Mesenchymal stem cell (in vitro differentiated cells and primary cell): Measurements from ENCODE around the gene FAM43B. TPM values are rescaled to one million over a fixed set of nuclear protein-coding genes. Genes with fewer than 3 reads are reported as not detected.

ENCODE experiments used
- DNase-seq: peaks from one replicate; pipeline ENCODE4 v3.0.0-alpha.2; 2013
- H2AFZ ChIP-seq: one replicate; pipeline ENCODE4 v1.6.1; 2013; ENCODE audit warnings: low read depth, mild to moderate bottlenecking, control low read depth, inconsistent platforms, low read length, moderate library complexity
- H2AK5ac ChIP-seq: 2 replicates; pipeline ENCODE4 v1.6.1; 2013; ENCODE audit warnings: low read length, moderate library complexity, mild to moderate bottlenecking, inconsistent platforms; ENCODE audit not compliant: severe bottlenecking
- H2BK120ac ChIP-seq: one replicate; pipeline ENCODE4 v1.6.1; 2013; ENCODE audit warnings: low read depth, mild to moderate bottlenecking, inconsistent platforms, low read length, moderate library complexity
- H2BK12ac ChIP-seq, 2 experiments: one replicate each; pipeline ENCODE4 v1.6.1; 2013; ENCODE audit warnings: inconsistent platforms in 2 of 2, low read length in 2 of 2, mild to moderate bottlenecking in 2 of 2, moderate library complexity in 2 of 2, control low read depth in 1 of 2
- H2BK15ac ChIP-seq: one replicate; pipeline ENCODE4 v1.6.1; 2013; ENCODE audit warnings: mild to moderate bottlenecking, low read depth, inconsistent platforms; ENCODE audit not compliant: poor library complexity, severe bottlenecking
- H2BK5ac ChIP-seq: 2 replicates; pipeline ENCODE4 v1.6.1; 2013; ENCODE audit warnings: low read depth, mild to moderate bottlenecking, low read length, control low read depth, inconsistent platforms; ENCODE audit not compliant: poor library complexity, severe bottlenecking
- H3K14ac ChIP-seq, 2 experiments: one replicate each; pipeline ENCODE4 v1.6.1; 2013; ENCODE audit warnings: inconsistent platforms in 2 of 2, low read length in 2 of 2, control low read depth in 1 of 2, mild to moderate bottlenecking in 1 of 2, moderate library complexity in 1 of 2
- H3K18ac ChIP-seq, 2 experiments: one replicate each; pipeline ENCODE4 v1.6.1; 2013; ENCODE audit warnings: inconsistent platforms in 2 of 2, low read length in 2 of 2, control low read depth in 1 of 2, low read depth in 1 of 2, mild to moderate bottlenecking in 1 of 2
- H3K23ac ChIP-seq, 2 experiments: one replicate each; pipeline ENCODE4 v1.6.1; 2013; ENCODE audit warnings: inconsistent platforms in 2 of 2, low read length in 2 of 2, mild to moderate bottlenecking in 2 of 2, moderate library complexity in 2 of 2, control low read depth in 1 of 2
- H3K27ac ChIP-seq: 2 replicates; pipeline ENCODE4 v1.5.1; 2013; ENCODE audit warnings: mild to moderate bottlenecking, moderate library complexity, low read length, control low read depth, inconsistent platforms; ENCODE audit not compliant: poor library complexity, severe bottlenecking
- H3K27me3 ChIP-seq, 2 experiments: 2 replicates each; pipeline versions ENCODE4 v1.6.1 to v1.7.0; 2013; ENCODE audit warnings: low read length in 2 of 2, mild to moderate bottlenecking in 2 of 2, moderate library complexity in 2 of 2, control low read depth in 1 of 2, inconsistent platforms in 1 of 2; ENCODE audit not compliant: control insufficient read depth in 1 of 2, insufficient read depth in 1 of 2
- H3K36me3 ChIP-seq, 2 experiments: 2 replicates each; pipeline versions ENCODE4 v1.6.1 to v1.7.0; 2013; ENCODE audit warnings: low read length in 2 of 2, control low read depth in 1 of 2, inconsistent platforms in 1 of 2, low read depth in 1 of 2, mild to moderate bottlenecking in 1 of 2; ENCODE audit not compliant: insufficient read depth in 2 of 2, control insufficient read depth in 1 of 2
- H3K4ac ChIP-seq, 2 experiments: one replicate each; pipeline ENCODE4 v1.6.1; 2013; ENCODE audit warnings: inconsistent platforms in 2 of 2, low read length in 2 of 2, mild to moderate bottlenecking in 2 of 2, moderate library complexity in 2 of 2, control low read depth in 1 of 2, low read depth in 1 of 2
- H3K4me1 ChIP-seq: 2 replicates; pipeline ENCODE4 v1.6.1; 2013; ENCODE audit warnings: low read depth, low read length, control low read depth; ENCODE audit not compliant: control insufficient read depth, insufficient read depth
- H3K4me2 ChIP-seq: 2 replicates; pipeline ENCODE4 v1.6.1; 2013; ENCODE audit warnings: low read length, mild to moderate bottlenecking, inconsistent platforms; ENCODE audit not compliant: poor library complexity, severe bottlenecking
- H3K4me3 ChIP-seq, 2 experiments: 2 replicates each; pipeline versions ENCODE4 v1.5.1 to v1.7.0; 2013; ENCODE audit warnings: low read length in 2 of 2, mild to moderate bottlenecking in 2 of 2, control low read depth in 1 of 2, low read depth in 1 of 2; ENCODE audit not compliant: insufficient read depth in 1 of 2
- H3K79me1 ChIP-seq: replicated peaks from 2 replicates; pipeline ENCODE4 v1.6.1; 2013; ENCODE audit warnings: mild to moderate bottlenecking, control low read depth, low read length, inconsistent platforms; ENCODE audit not compliant: poor library complexity, severe bottlenecking
- H3K9ac ChIP-seq: 2 replicates; pipeline ENCODE4 v1.7.0; 2013; ENCODE audit warnings: mild to moderate bottlenecking, low read length, moderate library complexity
- H3K9me3 ChIP-seq: 2 replicates; pipeline ENCODE4 v1.7.0; 2013; ENCODE audit warnings: mild to moderate bottlenecking, low read length; ENCODE audit not compliant: control insufficient read depth
- H4K8ac ChIP-seq: one replicate; pipeline ENCODE4 v1.6.1; 2013; ENCODE audit warnings: inconsistent platforms, mild to moderate bottlenecking, low read length, moderate library complexity
- H4K91ac ChIP-seq: one replicate; pipeline ENCODE4 v1.6.1; 2013; ENCODE audit warnings: mild to moderate bottlenecking, low read length, inconsistent platforms
- WGBS: methylation state at CpG from one replicate; pipeline ENCODE4 v1.1.7; 2013; ENCODE audit warnings: mixed read lengths; 5-methylcytosine and 5-hydroxymethylcytosine counted together
- polyA plus RNA-seq, 2 experiments: library from polyadenylated mRNA; stranded (reverse); fragments of 200-250 nt; gene quantifications; one replicate each; pipeline ENCODE4 v1.2.3, GENCODE V29; 2013

The FAM43B gene, protein sequence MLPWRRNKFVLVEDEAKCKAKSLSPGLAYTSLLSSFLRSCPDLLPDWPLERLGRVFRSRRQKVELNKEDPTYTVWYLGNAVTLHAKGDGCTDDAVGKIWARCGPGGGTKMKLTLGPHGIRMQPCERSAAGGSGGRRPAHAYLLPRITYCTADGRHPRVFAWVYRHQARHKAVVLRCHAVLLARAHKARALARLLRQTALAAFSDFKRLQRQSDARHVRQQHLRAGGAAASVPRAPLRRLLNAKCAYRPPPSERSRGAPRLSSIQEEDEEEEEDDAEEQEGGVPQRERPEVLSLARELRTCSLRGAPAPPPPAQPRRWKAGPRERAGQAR
- polyA plus RNA-seq (2013, experiment 1 of 2): 0.12 TPM
- 0.08 TPM for polyA plus RNA-seq (2013, experiment 2 of 2)

DNA sequence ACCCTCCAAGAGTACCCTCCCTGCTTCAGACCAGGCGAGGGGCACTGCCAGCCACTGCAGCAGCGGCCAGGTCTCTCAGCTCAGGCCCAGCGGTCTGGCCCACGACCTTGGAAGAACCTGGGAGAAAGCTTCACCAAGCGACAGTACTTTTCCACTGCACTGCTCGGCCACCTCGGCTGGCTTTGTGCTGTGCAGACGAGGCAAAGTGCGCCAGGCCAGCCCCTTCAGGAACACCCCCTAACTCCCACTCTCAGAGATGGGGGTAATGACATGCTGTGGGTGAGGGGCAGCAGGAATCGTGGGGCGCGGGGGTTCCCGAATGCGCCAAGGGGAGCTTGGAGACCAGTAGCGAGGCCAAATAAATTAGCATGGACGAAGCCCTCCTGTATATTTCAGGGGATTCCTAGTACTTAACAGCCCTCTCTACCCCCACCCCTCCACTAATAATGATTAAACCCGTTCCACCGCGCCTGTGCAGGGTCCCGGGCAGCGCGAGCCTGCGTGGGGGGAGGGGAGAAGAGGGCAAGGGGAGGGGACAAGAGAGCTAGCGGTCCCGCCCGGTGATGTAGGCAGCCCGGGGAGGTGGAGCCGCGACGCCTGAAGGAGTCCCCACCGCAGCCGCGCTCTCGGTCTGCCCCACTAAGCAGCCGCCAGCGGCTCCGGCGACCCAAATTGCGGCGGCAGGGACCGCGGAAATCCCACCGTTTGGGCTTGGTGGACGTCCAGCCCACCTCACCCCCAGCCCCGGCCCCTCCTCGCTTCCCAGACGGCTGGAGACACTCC lies at the start of gene FAM43B:
Gene FAM43B, plus strand, starts transcription at position 629 of the 783 bp plus-strand sequence. CDS start 401 bp downstream, outside the sequence.
- H2BK15ac ChIP-seq: peak within 1 kb of the TSS; percentile 90
- H3K36me3 ChIP-seq: no peaks in the 10 kb centered on the region
- H3K18ac ChIP-seq: peak within 1 kb of the TSS; percentile 15 to 48
- H4K91ac ChIP-seq: peak within 1 kb of the TSS; percentile 56
- H4K8ac ChIP-seq: peak within 1 kb of the TSS; percentile 55
- WGBS: 2% methylated on average over 23 of the region's 47 CpGs
- peak within 1 kb of the TSS in 1 of 2 experiments; percentile 18 for H2BK12ac ChIP-seq
- no peaks in the 10 kb centered on the region for H3K79me1 ChIP-seq
- no peak within 1 kb of the TSS for H3K4ac ChIP-seq
- peak within 1 kb of the TSS; percentile 45 to 67 for H3K4me3 ChIP-seq
- peaks cover 24% of the 10 kb centered on the region for H3K4me1 ChIP-seq
- peaks cover 60 to 63% of the 10 kb centered on the region in 2 experiments for H3K27me3 ChIP-seq
- no peak within 1 kb of the TSS for H3K14ac ChIP-seq
- H3K4me2 ChIP-seq: peak within 1 kb of the TSS; percentile 66
- H3K9me3 ChIP-seq: no peaks in the 10 kb centered on the region
- peak; percentile 63 for DNase-seq
- peak within 1 kb of the TSS; percentile 24 for H2BK5ac ChIP-seq
- no peak within 1 kb of the TSS for H2AK5ac ChIP-seq
- H2BK120ac ChIP-seq: no peak within 1 kb of the TSS
- no peak within 1 kb of the TSS for H2AFZ ChIP-seq
- H3K27ac ChIP-seq: no peak within 1 kb of the TSS
- H3K23ac ChIP-seq: peak within 1 kb of the TSS in 1 of 2 experiments; percentile 54
- H3K9ac ChIP-seq: peak within 1 kb of the TSS; percentile 80

DNA sequence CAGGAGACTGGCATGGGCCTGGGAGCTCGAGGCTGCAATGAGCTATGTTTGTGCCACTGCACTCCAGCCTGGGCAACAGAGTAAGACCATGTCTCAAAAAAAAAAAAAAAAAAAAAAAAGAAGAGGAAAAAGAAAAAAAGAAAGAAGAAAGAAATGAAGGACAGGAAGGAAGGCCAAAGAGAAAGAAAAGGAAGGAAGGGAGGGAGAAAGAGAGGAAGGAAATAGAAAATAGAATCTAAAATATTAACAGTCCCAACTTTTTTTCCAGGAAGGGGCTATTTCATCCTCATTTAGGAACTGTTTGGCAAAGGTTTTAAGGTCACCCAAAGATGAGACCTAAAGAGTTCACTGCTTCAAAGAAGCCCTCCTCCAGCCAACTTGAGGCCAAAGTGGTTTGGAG lies 46.9 kb upstream of the FAM43B start:
- Histone ChIP-seq H4K91ac (no peak overlapping the region), H3K9ac (peak overlapping the region; percentile 49), H2AK5ac (no peak overlapping the region), H3K4me1 (peaks cover 3% of the 10 kb centered on the region), H3K14ac (no peak overlapping the region), H2AFZ (no peak overlapping the region), H3K79me1 (peaks cover 19% of the 10 kb centered on the region), H3K4me3 (no peak overlapping the region), H3K23ac (no peak overlapping the region), H3K27me3 (no peaks in the 10 kb centered on the region), H3K9me3 (no peaks in the 10 kb centered on the region), H2BK12ac (no peak overlapping the region), H3K4me2 (no peak overlapping the region), H3K18ac (no peak overlapping the region), H2BK120ac (no peak overlapping the region), H3K27ac (no peak overlapping the region), H2BK15ac (no peak overlapping the region), H3K4ac (no peak overlapping the region), H3K36me3 (peaks cover 18 to 48% of the 10 kb centered on the region in 2 experiments), H2BK5ac (no peak overlapping the region), H4K8ac (no peak overlapping the region)
- 97% methylated on average over 1 of the region's 1 CpG for WGBS
- DNase-seq: no peak

DNA sequence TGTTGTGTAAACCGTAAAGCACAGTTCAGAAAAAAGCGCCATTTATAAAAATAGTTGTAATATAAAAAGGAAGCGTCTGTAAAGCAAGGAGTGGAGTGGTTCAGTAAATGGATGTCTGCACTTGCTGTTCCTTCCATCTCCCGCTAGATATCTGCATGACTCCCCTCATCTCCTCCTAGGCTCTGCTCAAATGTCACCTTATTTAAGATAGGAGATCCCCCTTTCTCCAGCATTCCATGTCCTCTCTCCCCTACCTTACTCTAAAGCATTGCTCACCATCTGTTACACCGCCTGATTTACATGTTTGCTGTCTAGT lies 45.2 kb upstream of the FAM43B start:
- no peak overlapping the region for H2BK12ac ChIP-seq
- H3K9ac ChIP-seq: peak overlapping the region; percentile 94
- 79% methylated on average over 5 of the region's 5 CpGs for WGBS
- no peak overlapping the region for H2BK15ac ChIP-seq
- H2AK5ac ChIP-seq: no peak overlapping the region
- peaks cover 0 to 7% of the 10 kb centered on the region in 2 experiments for H3K27me3 ChIP-seq
- H3K4me3 ChIP-seq: peak overlapping the region; percentile 78 to 91
- no peak overlapping the region for H3K18ac ChIP-seq
- peak overlapping the region; percentile 75 for H3K4me2 ChIP-seq
- no peak overlapping the region for H2AFZ ChIP-seq
- DNase-seq: no peak
- no peak overlapping the region for H3K27ac ChIP-seq
- H3K4me1 ChIP-seq: peaks cover 3% of the 10 kb centered on the region
- peak overlapping the region; percentile 93 for H4K8ac ChIP-seq
- H3K79me1 ChIP-seq: peaks cover 15% of the 10 kb centered on the region
- no peak overlapping the region for H2BK120ac ChIP-seq
- no peak overlapping the region for H3K14ac ChIP-seq
- H3K23ac ChIP-seq: no peak overlapping the region
- no peak overlapping the region for H2BK5ac ChIP-seq
- no peaks in the 10 kb centered on the region for H3K9me3 ChIP-seq
- no peak overlapping the region for H4K91ac ChIP-seq
- peaks cover 3 to 31% of the 10 kb centered on the region in 2 experiments for H3K36me3 ChIP-seq
- H3K4ac ChIP-seq: no peak overlapping the region
